Measurements from ENCODE around the gene WDR64. TPM values are rescaled to one million over a fixed set of nuclear protein-coding genes. Genes with fewer than 3 reads are reported as not detected.

The WDR64 gene
- total and polyA plus RNA-seq, 2 of the 13 experiments (the other 11 are each of a cell fraction or from before 2014, with no cell fraction given), result not detected

- TF ChIP-seq NFAT5 (CRISPR knock-in tag; IDR thresholded peaks at IDR 0.05), result no peak
- TF ChIP-seq KLF12 (CRISPR knock-in tag; IDR thresholded peaks at IDR 0.05; ENCODE audit: borderline replicate concordance), result no peak
- TF ChIP-seq SNAI1 (CRISPR knock-in tag; IDR thresholded peaks at IDR 0.05; ENCODE audit: borderline replicate concordance), result no peak
- TF ChIP-seq HNF1B (CRISPR knock-in tag; IDR thresholded peaks at IDR 0.05), result no peak
- no peak for TF ChIP-seq ZFP37 (CRISPR knock-in tag; IDR thresholded peaks at IDR 0.05; ENCODE audit: borderline replicate concordance)
- TF ChIP-seq ZNF460 (CRISPR knock-in tag; IDR thresholded peaks at IDR 0.05; ENCODE audit: borderline replicate concordance), result no peak
- TF ChIP-seq ZBTB38 (CRISPR knock-in tag; IDR thresholded peaks at IDR 0.05), result no peak
- no peak for TF ChIP-seq TRIM22 (IDR thresholded peaks at IDR 0.05)
- TF ChIP-seq PRPF4 (IDR thresholded peaks at IDR 0.05; ENCODE audit: low read depth, low read length, poor library complexity, severe bottlenecking), result no peak
These were observed 1.9 kb downstream of the WDR64 start (continued) for GRCh38 chr1:241654019-241654418.
